SK-N-SH (cell line): Measurements from ENCODE around the gene CELA3B. TPM values are rescaled to one million over a fixed set of nuclear protein-coding genes. Genes with fewer than 3 reads are reported as not detected.

Experiments used
- CTCF ChIA-PET: fragments of 300-600, 350-600 bp; formaldehyde crosslinking; extraction: SDS; loops from one replicate; lab custom pipeline; 2021; lab: Yijun Ruan, JAX
- POLR2A ChIA-PET: fragments of 350-600 bp; sonication (Branson Sonifier 250); formaldehyde crosslinking; extraction: SDS; loops from one replicate; lab custom pipeline; 2020; ENCODE audit warnings: antibody characterized with exemption, inconsistent platforms; lab: Yijun Ruan, JAX
- DNase-seq: peaks from one replicate; pipeline ENCODE4 v3.0.0; 2012
- H2AFZ ChIP-seq: fragments of 200-600 bp; sonication (generic); 2 replicates; pipeline ENCODE4 v1.8.1; 2016; ENCODE audit warnings: antibody characterized with exemption, mild to moderate bottlenecking, low read depth
- H3F3A ChIP-seq: fragments of 200-600 bp; sonication (generic); replicated peaks from 2 replicates; pipeline ENCODE3; 2016; ENCODE audit warnings: antibody characterized with exemption, mild to moderate bottlenecking; ENCODE audit not compliant: insufficient read depth
- H3K27ac ChIP-seq, 2 experiments: fragments of 200-500 bp in 1 of 2; fragments of 200-600 bp in 1 of 2; sonication (Bioruptor generic) in 1 of 2; sonication (generic), shearing (Covaris generic) in 1 of 2; 2 replicates each; pipeline versions ENCODE4 v1.5.1 to v1.6.1; 2014 to 2016; ENCODE audit warnings: low read depth in 2 of 2, inconsistent platforms in 1 of 2, low read length in 1 of 2, mild to moderate bottlenecking in 1 of 2, mixed read lengths in 1 of 2
- H3K27me3 ChIP-seq: fragments of 200-600 bp; sonication (generic), shearing (Covaris generic); 2 replicates; pipeline ENCODE4 v1.6.1; 2016; ENCODE audit warnings: mixed run types; ENCODE audit not compliant: insufficient read depth
- H3K36me3 ChIP-seq, 2 experiments: fragments of 200-500 bp in 1 of 2; fragments of 200-600 bp in 1 of 2; sonication (Bioruptor generic) in 1 of 2; sonication (generic) in 1 of 2; replicated peaks in 1 of 2; 2 replicates each; pipeline versions ENCODE3 to v1.5.1; 2014 to 2016; ENCODE audit warnings: low read length in 1 of 2, mild to moderate bottlenecking in 1 of 2; ENCODE audit not compliant: insufficient read depth in 2 of 2, control insufficient read depth in 1 of 2
- H3K4me1 ChIP-seq, 2 experiments: fragments of 200-500 bp in 1 of 2; fragments of 200-600 bp in 1 of 2; sonication (Bioruptor generic) in 1 of 2; sonication (generic), shearing (Covaris generic) in 1 of 2; 2 replicates each; pipeline versions ENCODE4 v1.5.1 to v1.6.1; 2014 to 2016; ENCODE audit warnings: low read depth in 1 of 2, low read length in 1 of 2, mixed run types in 1 of 2; ENCODE audit not compliant: insufficient read depth in 2 of 2, control insufficient read depth in 1 of 2
- H3K4me2 ChIP-seq: fragments of 200-600 bp; sonication (generic), shearing (Covaris generic); 2 replicates; pipeline ENCODE4 v1.6.1; 2017; ENCODE audit warnings: mixed run types
- H3K4me3 ChIP-seq, 2 experiments: fragments of 200-500 bp in 1 of 2; fragments of 200-600 bp in 1 of 2; sonication (Bioruptor generic) in 1 of 2; sonication (generic), shearing (Covaris generic) in 1 of 2; 2 replicates each; pipeline versions ENCODE4 v1.5.1 to v1.8.1; 2014 to 2016; ENCODE audit warnings: low read depth in 2 of 2, inconsistent platforms in 1 of 2, low read length in 1 of 2, mild to moderate bottlenecking in 1 of 2, mixed read lengths in 1 of 2, moderate library complexity in 1 of 2
- H3K79me2 ChIP-seq: fragments of 200-600 bp; sonication (generic); 2 replicates; pipeline ENCODE4 v1.8.1; 2017; ENCODE audit warnings: mild to moderate bottlenecking; ENCODE audit not compliant: insufficient read depth
- H3K9ac ChIP-seq: fragments of 200-600 bp; sonication (generic); 2 replicates; pipeline ENCODE4 v1.6.1; 2017; ENCODE audit warnings: mixed run types
- H3K9me2 ChIP-seq: fragments of 200-600 bp; sonication (generic); 2 replicates; pipeline ENCODE4 v1.6.1; 2017; ENCODE audit warnings: mixed run types
- H3K9me3 ChIP-seq: fragments of 200-600 bp; sonication (generic); 2 replicates; pipeline ENCODE4 v1.6.1; 2017; ENCODE audit warnings: mixed run types, mild to moderate bottlenecking, moderate library complexity
- H4K20me1 ChIP-seq: fragments of 200-600 bp; sonication (generic); 2 replicates; pipeline ENCODE4 v1.6.1; 2017; ENCODE audit warnings: mild to moderate bottlenecking, mixed run types; ENCODE audit not compliant: insufficient read depth
- CTCF ChIP-seq: fragments of 200-600 bp; sonication (generic); IDR thresholded peaks from 2 replicates; pipeline ENCODE4 v1.6.1; 2017; ENCODE audit warnings: antibody characterized with exemption, mild to moderate bottlenecking, moderate library complexity
- EP300 ChIP-seq, 2 experiments: IDR thresholded peaks; 2 replicates each; pipeline versions ENCODE4 v1.4.0 to v1.6.1; 2012; ENCODE audit warnings: borderline replicate concordance in 1 of 2, low read depth in 1 of 2, low read length in 1 of 2
- EZH2phosphoT487 ChIP-seq: fragments of 200-600 bp; sonication (generic); IDR thresholded peaks from 2 replicates; pipeline ENCODE4 v1.6.1; 2017; ENCODE audit warnings: low read depth, mixed run types, mild to moderate bottlenecking, antibody characterized with exemption, moderate library complexity, borderline replicate concordance
- FOXJ3 ChIP-seq: sonication (generic); formaldehyde crosslinking; IDR thresholded peaks from 2 replicates; pipeline ENCODE4 v1.5.1; 2020; ENCODE audit warnings: mild to moderate bottlenecking, missing genetic modification reagents
- FOXM1 ChIP-seq: IDR thresholded peaks from 2 replicates; pipeline ENCODE4 v1.4.0; 2012; ENCODE audit warnings: low read depth, mild to moderate bottlenecking
- GABPA ChIP-seq: IDR thresholded peaks from 2 replicates; pipeline ENCODE4 v1.4.0; 2012; ENCODE audit warnings: low read depth, mild to moderate bottlenecking
- NRF1 ChIP-seq: IDR thresholded peaks from 2 replicates; pipeline ENCODE4 v1.6.1; 2012; ENCODE audit warnings: low read depth, mild to moderate bottlenecking, low read length
- PBX3 ChIP-seq: IDR thresholded peaks from 2 replicates; pipeline ENCODE4; 2012
- RCOR1 ChIP-seq: fragments of 150-350 bp; IDR thresholded peaks from 2 replicates; pipeline ENCODE4 v1.6.1; 2017; ENCODE audit warnings: antibody characterized with exemption, low read length
- RFX5 ChIP-seq: IDR thresholded peaks from 2 replicates; pipeline ENCODE4 v1.6.1; 2012; ENCODE audit warnings: mild to moderate bottlenecking, improper control_type of control experiment, low read length
- SIN3A ChIP-seq: IDR thresholded peaks from 2 replicates; pipeline ENCODE4 v1.6.1; 2012; ENCODE audit warnings: low read depth, mild to moderate bottlenecking, low read length, moderate library complexity, borderline replicate concordance
- TAF1 ChIP-seq: IDR thresholded peaks from 2 replicates; pipeline ENCODE4 v1.6.1; 2012; ENCODE audit warnings: low read depth, mild to moderate bottlenecking, low read length, moderate library complexity, borderline replicate concordance
- TCF12 ChIP-seq: IDR thresholded peaks from 2 replicates; pipeline ENCODE4 v1.4.0; 2012
- TEAD4 ChIP-seq: IDR thresholded peaks from 2 replicates; pipeline ENCODE4 v1.4.0; 2012; ENCODE audit warnings: mild to moderate bottlenecking, borderline replicate concordance; ENCODE audit not compliant: insufficient read depth
- YY1 ChIP-seq: IDR thresholded peaks from 2 replicates; pipeline ENCODE4 v1.4.0; 2012; ENCODE audit warnings: low read depth, mild to moderate bottlenecking
- WGBS: methylation state at CpG from one replicate; pipeline ENCODE4 v1.1.6; 2017; ENCODE audit warnings: low lambda C conversion rate; 5-methylcytosine and 5-hydroxymethylcytosine counted together
- polyA plus RNA-seq, 3 experiments: library from polyadenylated mRNA; depleted of rRNA; stranded (reverse); fragments of >200 nt; gene quantifications; 2 replicates each; pipeline ENCODE4 v1.2.3, GENCODE V29; 2012
- TF ChIP-seq, protein P1 (sequence below): IDR thresholded peaks from 2 replicates; pipeline ENCODE4 v1.6.1; 2012; ENCODE audit warnings: mild to moderate bottlenecking, low read depth, low read length, moderate library complexity

Gene CELA3B
- polyA plus RNA-seq, 1 of the 3 experiments (the other 2 are of a cell fraction) = not detected

- TF ChIP-seq TCF12 = no peak
- no peak for TF ChIP-seq FOXM1
- TF ChIP-seq TEAD4 = no peak
Observed at GRCh38 chr1:22026924-22027289, 50.1 kb downstream of the CELA3B start (continued).

- ChIA-PET CTCF (interaction anchor here (1.4 to 2.1 kb wide), 2 partner anchors 75 to 386 kb away, joined by 4 read pairs; no protein-coding TSS in a partner anchor), POLR2A (no interaction called here)
- WGBS = 88% methylated on average over 4 of the region's 4 CpGs
- peaks cover 17% of the 10 kb centered on the region for H3K79me2 ChIP-seq
- H4K20me1 ChIP-seq = no peaks in the 10 kb centered on the region
- H2AFZ ChIP-seq = no peak overlapping the region
- H3K4me2 ChIP-seq = no peak overlapping the region
- no peak overlapping the region for H3K4me3 ChIP-seq
- H3K36me3 ChIP-seq = peaks cover 6 to 8% of the 10 kb centered on the region in 2 experiments
- peaks cover 0 to 10% of the 10 kb centered on the region in 2 experiments; a peak in 1 of 4 replicates for H3K4me1 ChIP-seq
- DNase-seq = no peak
- no peak overlapping the region; a peak in 1 of 4 replicates for H3K27ac ChIP-seq
- no peaks in the 10 kb centered on the region for H3K9me2 ChIP-seq
- H3K9me3 ChIP-seq = no peaks in the 10 kb centered on the region
- TF ChIP-seq EZH2phosphoT487 = no peak
- no peak for TF ChIP-seq YY1
- TF ChIP-seq TEAD4 = no peak
- TF ChIP-seq, protein P1, sequence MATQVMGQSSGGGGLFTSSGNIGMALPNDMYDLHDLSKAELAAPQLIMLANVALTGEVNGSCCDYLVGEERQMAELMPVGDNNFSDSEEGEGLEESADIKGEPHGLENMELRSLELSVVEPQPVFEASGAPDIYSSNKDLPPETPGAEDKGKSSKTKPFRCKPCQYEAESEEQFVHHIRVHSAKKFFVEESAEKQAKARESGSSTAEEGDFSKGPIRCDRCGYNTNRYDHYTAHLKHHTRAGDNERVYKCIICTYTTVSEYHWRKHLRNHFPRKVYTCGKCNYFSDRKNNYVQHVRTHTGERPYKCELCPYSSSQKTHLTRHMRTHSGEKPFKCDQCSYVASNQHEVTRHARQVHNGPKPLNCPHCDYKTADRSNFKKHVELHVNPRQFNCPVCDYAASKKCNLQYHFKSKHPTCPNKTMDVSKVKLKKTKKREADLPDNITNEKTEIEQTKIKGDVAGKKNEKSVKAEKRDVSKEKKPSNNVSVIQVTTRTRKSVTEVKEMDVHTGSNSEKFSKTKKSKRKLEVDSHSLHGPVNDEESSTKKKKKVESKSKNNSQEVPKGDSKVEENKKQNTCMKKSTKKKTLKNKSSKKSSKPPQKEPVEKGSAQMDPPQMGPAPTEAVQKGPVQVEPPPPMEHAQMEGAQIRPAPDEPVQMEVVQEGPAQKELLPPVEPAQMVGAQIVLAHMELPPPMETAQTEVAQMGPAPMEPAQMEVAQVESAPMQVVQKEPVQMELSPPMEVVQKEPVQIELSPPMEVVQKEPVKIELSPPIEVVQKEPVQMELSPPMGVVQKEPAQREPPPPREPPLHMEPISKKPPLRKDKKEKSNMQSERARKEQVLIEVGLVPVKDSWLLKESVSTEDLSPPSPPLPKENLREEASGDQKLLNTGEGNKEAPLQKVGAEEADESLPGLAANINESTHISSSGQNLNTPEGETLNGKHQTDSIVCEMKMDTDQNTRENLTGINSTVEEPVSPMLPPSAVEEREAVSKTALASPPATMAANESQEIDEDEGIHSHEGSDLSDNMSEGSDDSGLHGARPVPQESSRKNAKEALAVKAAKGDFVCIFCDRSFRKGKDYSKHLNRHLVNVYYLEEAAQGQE = no peak
- TF ChIP-seq CTCF = no peak
- no peak for TF ChIP-seq TAF1
- no peak for TF ChIP-seq SIN3A
- no peak for TF ChIP-seq FOXJ3
- TF ChIP-seq EP300 (IDR thresholded peaks at IDR 0.05; ENCODE audit: borderline replicate concordance in 1 of 2, low read depth in 1 of 2, low read length in 1 of 2) = no peak
- no peak for TF ChIP-seq GABPA
- TF ChIP-seq RFX5 = no peak
- TF ChIP-seq NRF1 = no peak
- TF ChIP-seq RCOR1 = no peak
- no peak for TF ChIP-seq PBX3
- peaks cover 6% of the 10 kb centered on the region for H3F3A ChIP-seq
- no peaks in the 10 kb centered on the region for H3K27me3 ChIP-seq
- no peak overlapping the region for H3K9ac ChIP-seq
Observed at GRCh38 chr1:22030057-22030456, 53.2 kb downstream of the CELA3B start.
